HepG2 (cell line): Measurements from ENCODE around the gene HUNK. TPM values are rescaled to one million over a fixed set of nuclear protein-coding genes. Genes with fewer than 3 reads are reported as not detected.

Source experiments
- AHDC1 ChIP-seq: sonication (generic); formaldehyde crosslinking; IDR thresholded peaks from 2 replicates; pipeline ENCODE4 v1.5.1; 2020; ENCODE audit warnings: mild to moderate bottlenecking, missing genetic modification reagents, borderline replicate concordance
- ATF7 ChIP-seq, 2 experiments: fragments of 450-650 bp in 1 of 2; sonication (generic) in 1 of 2; formaldehyde crosslinking in 1 of 2; IDR thresholded peaks; 2 replicates each; pipeline versions ENCODE4 v1.4.0 to v1.6.1; 2016 to 2020; ENCODE audit warnings: antibody characterized with exemption in 1 of 2, mild to moderate bottlenecking in 1 of 2, missing genetic modification reagents in 1 of 2
- CREB3 ChIP-seq: sonication (generic); formaldehyde crosslinking; IDR thresholded peaks from 2 replicates; pipeline ENCODE4 v1.5.0; 2020; ENCODE audit warnings: missing genetic modification reagents
- DNMT1 ChIP-seq: sonication (generic); formaldehyde crosslinking; IDR thresholded peaks from 2 replicates; pipeline ENCODE4 v1.5.1; 2020; ENCODE audit warnings: mild to moderate bottlenecking, missing genetic modification reagents
- ELF3 ChIP-seq: IDR thresholded peaks from 2 replicates; pipeline ENCODE4 v1.6.1; 2016; ENCODE audit warnings: missing genetic modification reagents, missing compliant biosample characterization
- GATAD1 ChIP-seq: IDR thresholded peaks from 2 replicates; pipeline ENCODE4 v1.6.1; 2016; ENCODE audit warnings: missing genetic modification reagents, missing compliant biosample characterization
- KLF15 ChIP-seq: sonication (generic); formaldehyde crosslinking; IDR thresholded peaks from 2 replicates; pipeline ENCODE4 v1.8.1; 2023; ENCODE audit warnings: borderline replicate concordance, mild to moderate bottlenecking, inconsistent platforms, missing genetic modification reagents, mixed read lengths
- MIXL1 ChIP-seq: IDR thresholded peaks from 2 replicates; pipeline ENCODE4 v1.6.1; 2016
- NCOA5 ChIP-seq: sonication (generic); formaldehyde crosslinking; IDR thresholded peaks from 2 replicates; pipeline ENCODE4 v1.4.0; 2020; ENCODE audit warnings: missing genetic modification reagents
- NFE2L1 ChIP-seq: sonication (generic); formaldehyde crosslinking; IDR thresholded peaks from 2 replicates; pipeline ENCODE4 v1.4.0; 2020; ENCODE audit warnings: missing genetic modification reagents, mild to moderate bottlenecking, borderline replicate concordance
- NFYC ChIP-seq: IDR thresholded peaks from 2 replicates; pipeline ENCODE4 v1.6.1; 2016; ENCODE audit warnings: missing genetic modification reagents, missing compliant biosample characterization
- PAF1 ChIP-seq: IDR thresholded peaks from 2 replicates; pipeline ENCODE4 v1.6.1; 2016; ENCODE audit warnings: missing genetic modification reagents, missing compliant biosample characterization
- RBAK ChIP-seq: sonication (generic); formaldehyde crosslinking; IDR thresholded peaks from 2 replicates; pipeline ENCODE4 v1.5.1; 2020; ENCODE audit warnings: mild to moderate bottlenecking, missing genetic modification reagents
- SMAD9 ChIP-seq: sonication (generic); formaldehyde crosslinking; IDR thresholded peaks from 2 replicates; pipeline ENCODE4 v1.5.1; 2020; ENCODE audit warnings: mild to moderate bottlenecking, missing genetic modification reagents
- SNAI1 ChIP-seq: sonication (generic); formaldehyde crosslinking; IDR thresholded peaks from 2 replicates; pipeline ENCODE4 v1.5.0; 2020; ENCODE audit warnings: mild to moderate bottlenecking, missing genetic modification reagents, borderline replicate concordance
- TFE3 ChIP-seq: IDR thresholded peaks from 2 replicates; pipeline ENCODE4 v1.6.1; 2016
- THAP11 ChIP-seq: IDR thresholded peaks from 2 replicates; pipeline ENCODE4 v1.6.1; 2016; ENCODE audit warnings: missing biosample characterization, missing genetic modification reagents
- ZBTB38 ChIP-seq: sonication (generic); formaldehyde crosslinking; IDR thresholded peaks from 2 replicates; pipeline ENCODE4 v1.5.1; 2020; ENCODE audit warnings: mild to moderate bottlenecking, missing genetic modification reagents
- ZKSCAN1 ChIP-seq: fragments of 150-350 bp; IDR thresholded peaks from 2 replicates; pipeline ENCODE4 v1.6.1; 2014; ENCODE audit warnings: low read length
- polyA plus RNA-seq, 8 experiments: library from polyadenylated mRNA; depleted of rRNA in 3 of 8; stranded (reverse) in 7 of 8; unstranded in 1 of 8; fragments of >200 nt; fragmentation: Illumina TruSeq in 4 of 8; extraction: Trizol in 4 of 8; gene quantifications; 2 replicates each; pipeline versions ENCODE4 v1.2.1 to v1.2.3, GENCODE V29; 2011 to 2016; ENCODE audit warnings: low read depth in 4 of 8, missing spikeins in 1 of 8, mixed read lengths in 1 of 8; ENCODE audit not compliant: insufficient read depth in 1 of 8
- total RNA-seq, 5 experiments: library from RNA; depleted of rRNA; stranded (reverse); fragments of >200 nt; fragmentation: Illumina TruSeq; extraction: Trizol; gene quantifications; 2 replicates each; pipeline ENCODE4 v1.2.3, GENCODE V29; 2016; ENCODE audit warnings: low read depth in 1 of 5
- TF ChIP-seq, protein P1 (sequence below): sonication (generic); formaldehyde crosslinking; IDR thresholded peaks from 2 replicates; pipeline ENCODE4 v1.4.0; 2020; ENCODE audit warnings: mild to moderate bottlenecking, missing genetic modification reagents

Gene HUNK
- total and polyA plus RNA-seq, 2 of the 13 experiments (the other 11 are each of a cell fraction or from before 2014, with no cell fraction given), result 1.8 to 1.9 TPM

- TF ChIP-seq PAF1 (no peak), GATAD1 (peak; percentile 34; the same call in 1 of the 2 replicates), ZKSCAN1 (no peak), ATF7 (IDR thresholded peaks at IDR 0.05) (no peak), ATF7 (CRISPR knock-in tag; IDR thresholded peaks at IDR 0.05) (0 out of 2 replicates have a peak, but pooled peaks have one; percentile 8), CREB3 (CRISPR knock-in tag) (no peak), SMAD9 (CRISPR knock-in tag) (no peak), NFYC (CRISPR knock-in tag) (no peak; the same call in 1 of the 2 replicates), SNAI1 (CRISPR knock-in tag) (peak; percentile 37; the same call in 1 of the 2 replicates), MIXL1 (CRISPR knock-in tag) (peak; percentile 87), RBAK (CRISPR knock-in tag) (no peak), THAP11 (CRISPR knock-in tag) (peak; percentile 69), DNMT1 (CRISPR knock-in tag) (no peak), AHDC1 (CRISPR knock-in tag) (no peak; the same call in 1 of the 2 replicates), ELF3 (CRISPR knock-in tag) (peak; percentile 32; the same call in 1 of the 2 replicates), ZBTB38 (CRISPR knock-in tag) (no peak), NCOA5 (no peak), TFE3 (peak; percentile 58; the same call in 1 of the 2 replicates), KLF15 (CRISPR knock-in tag) (no peak), NFE2L1 (no peak)
- TF ChIP-seq, protein P1, sequence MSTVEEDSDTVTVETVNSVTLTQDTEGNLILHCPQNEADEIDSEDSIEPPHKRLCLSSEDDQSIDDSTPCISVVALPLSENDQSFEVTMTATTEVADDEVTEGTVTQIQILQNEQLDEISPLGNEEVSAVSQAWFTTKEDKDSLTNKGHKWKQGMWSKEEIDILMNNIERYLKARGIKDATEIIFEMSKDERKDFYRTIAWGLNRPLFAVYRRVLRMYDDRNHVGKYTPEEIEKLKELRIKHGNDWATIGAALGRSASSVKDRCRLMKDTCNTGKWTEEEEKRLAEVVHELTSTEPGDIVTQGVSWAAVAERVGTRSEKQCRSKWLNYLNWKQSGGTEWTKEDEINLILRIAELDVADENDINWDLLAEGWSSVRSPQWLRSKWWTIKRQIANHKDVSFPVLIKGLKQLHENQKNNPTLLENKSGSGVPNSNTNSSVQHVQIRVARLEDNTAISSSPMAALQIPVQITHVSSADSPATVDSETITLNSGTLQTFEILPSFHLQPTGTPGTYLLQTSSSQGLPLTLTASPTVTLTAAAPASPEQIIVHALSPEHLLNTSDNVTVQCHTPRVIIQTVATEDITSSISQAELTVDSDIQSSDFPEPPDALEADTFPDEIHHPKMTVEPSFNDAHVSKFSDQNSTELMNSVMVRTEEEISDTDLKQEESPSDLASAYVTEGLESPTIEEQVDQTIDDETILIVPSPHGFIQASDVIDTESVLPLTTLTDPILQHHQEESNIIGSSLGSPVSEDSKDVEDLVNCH (CRISPR knock-in tag), result no peak
Observed at GRCh38 chr21:31900121-31900895, 27.5 kb downstream of the HUNK start (continued).
